ENCODE measurements around the gene CLEC4A.
"Not testable (repeated sequence)": the region's sequence is repeated elsewhere in the genome, so short reads cannot be mapped to it uniquely, and the experiment has no call there.

Gene CLEC4A

GRCh38 chr12:8134398-8134930, 11.0 kb downstream of the CLEC4A start:
- DNase-seq, result not testable (repeated sequence)

- DNase-seq, result not testable (repeated sequence)
Measured at GRCh38 chr12:8141647-8142046, 18.2 kb downstream of the CLEC4A start.

GRCh38 chr12:8143261-8143660, 19.8 kb downstream of the CLEC4A start:
- DNase-seq, result no peak

GRCh38 chr12:8145754-8146441, 22.5 kb downstream of the CLEC4A start:
- DNase-seq, result no peak

- no peak for DNase-seq
Measured at GRCh38 chr12:8146442-8146771, 23.0 kb downstream of the CLEC4A start.

- DNase-seq, result no peak
Measured at GRCh38 chr12:8154526-8154925, 31.1 kb downstream of the CLEC4A start.

- no peak for DNase-seq
Measured at GRCh38 chr12:8156416-8156815, 33.0 kb downstream of the CLEC4A start.

- no peak for DNase-seq
Measured at GRCh38 chr12:8156845-8157244, 33.4 kb downstream of the CLEC4A start, which contains the start of gene ZNF705A. ZNF705A (plus strand) TSS chr12:8157015; CDS start chr12:8172626, 15,611 bp downstream.

- no peak for DNase-seq
Measured at GRCh38 chr12:8157484-8158198, 34.2 kb downstream of the CLEC4A start.

GRCh38 chr12:8172911-8173310, 49.5 kb downstream of the CLEC4A start:
- DNase-seq, result not testable (repeated sequence)

GRCh38 chr12:8179989-8180585, 56.7 kb downstream of the CLEC4A start:
- peak; percentile 93 for DNase-seq

- DNase-seq, result not testable (repeated sequence)
Measured at GRCh38 chr12:8181271-8181670, 57.9 kb downstream of the CLEC4A start.

- not testable (repeated sequence) for DNase-seq
Measured at GRCh38 chr12:8182923-8183322, 59.5 kb downstream of the CLEC4A start.

GRCh38 chr12:8183346-8183745, 59.9 kb downstream of the CLEC4A start:
- DNase-seq, result not testable (repeated sequence)

- not testable (repeated sequence) for DNase-seq
Measured at GRCh38 chr12:8184206-8184605, 60.8 kb downstream of the CLEC4A start.

GRCh38 chr12:8188088-8188487, 64.7 kb downstream of the CLEC4A start:
- DNase-seq, result not testable (repeated sequence)
